Fibroblast of the conjunctiva (primary cell): ENCODE data around the gene BZW2.

Experiments
- DNase-seq: peaks from one replicate; pipeline ENCODE4 v3.0.0-alpha.2; 2010; ENCODE audit warnings: low read depth

Gene BZW2

DNA sequence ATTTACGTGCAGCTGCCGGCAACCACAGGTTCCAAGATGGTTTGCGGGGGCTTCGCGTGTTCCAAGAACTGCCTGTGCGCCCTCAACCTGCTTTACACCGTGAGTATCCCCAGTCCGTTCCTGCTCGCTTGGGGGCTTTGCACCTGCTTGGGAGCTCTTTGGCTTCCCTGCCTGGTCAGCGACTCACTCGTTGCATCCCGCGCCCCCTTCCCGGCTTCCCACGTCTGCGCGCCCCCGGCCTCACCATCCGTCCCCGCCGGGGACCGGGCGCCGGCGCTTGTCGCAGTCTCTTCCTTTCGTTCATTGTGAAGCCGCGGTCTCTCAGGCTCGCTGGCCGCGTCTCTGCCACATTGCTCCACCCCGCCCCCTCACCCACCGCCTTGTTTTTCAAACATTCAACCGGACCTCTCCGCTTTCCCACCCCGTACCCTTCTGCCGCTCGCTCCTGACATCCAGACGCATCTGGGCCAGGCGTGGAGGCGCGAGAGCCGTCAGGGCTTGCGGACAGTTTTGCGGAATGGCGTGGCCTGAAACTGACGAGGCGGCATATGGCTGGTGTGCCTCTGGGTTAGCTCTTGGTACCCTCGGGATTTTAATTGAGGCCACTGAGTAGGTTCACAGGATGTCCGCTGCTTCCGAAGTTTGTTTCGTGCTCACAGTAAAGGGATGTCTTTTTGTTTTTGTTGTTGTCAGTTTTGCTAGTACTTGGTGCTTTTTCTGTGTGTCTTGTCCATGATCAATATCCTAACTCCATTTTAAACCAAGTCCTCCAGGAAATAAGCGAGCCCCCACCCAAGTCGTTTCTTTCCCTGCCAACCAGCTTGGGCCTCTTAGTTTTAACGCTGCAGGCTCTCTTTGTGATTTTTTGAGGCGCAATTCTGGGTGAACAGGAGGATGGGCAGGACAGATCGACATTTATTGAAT, 108.2 kb downstream of the BZW2 start:
- DNase-seq, result no peak

DNA sequence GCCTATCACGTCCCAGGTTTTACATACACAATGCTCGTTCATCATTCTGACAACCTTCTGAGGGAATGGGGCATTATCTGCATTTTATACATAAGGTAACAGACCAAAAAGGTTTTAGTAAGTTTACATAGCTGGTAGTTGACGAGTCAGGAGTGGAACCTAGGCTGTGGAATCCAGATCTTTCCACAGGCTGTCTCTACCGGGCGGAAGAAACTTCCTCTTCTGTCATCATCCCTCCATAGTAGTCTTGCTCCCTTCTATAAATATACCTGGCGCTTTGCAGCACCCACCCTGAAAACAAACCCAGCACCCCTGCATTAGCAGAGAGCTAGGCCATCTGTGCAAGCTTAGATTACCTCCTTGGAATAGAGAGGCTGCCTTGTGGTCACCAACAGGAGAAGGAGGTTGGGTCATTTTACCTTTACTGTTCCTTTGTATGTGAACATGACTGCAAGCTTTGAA, 108.9 kb downstream of the BZW2 start:
- no peak for DNase-seq

DNA sequence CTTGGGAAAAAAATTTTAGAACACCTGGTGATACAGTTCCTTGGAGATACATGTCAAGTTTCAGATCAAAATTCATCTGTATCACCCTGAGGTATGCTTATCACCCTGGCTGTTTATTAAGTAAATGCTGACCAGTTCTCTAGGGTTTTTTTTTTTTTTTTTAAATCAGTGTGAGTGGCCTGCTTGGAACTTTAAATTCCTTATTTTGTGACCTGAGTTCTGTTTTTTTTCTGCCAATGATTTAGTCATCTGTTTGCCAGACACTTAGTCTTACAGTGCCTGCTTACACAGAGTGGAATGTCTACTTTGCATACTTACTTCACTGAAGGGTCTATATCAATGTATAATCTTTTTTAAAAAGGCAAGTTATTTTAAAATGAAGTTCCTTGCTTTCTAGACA, 109.4 kb downstream of the BZW2 start:
- DNase-seq, result no peak
